ENCODE data around the gene CBX5. TPM values are rescaled to one million over a fixed set of nuclear protein-coding genes. Genes with fewer than 3 reads are reported as not detected.
A peak's percentile ranks its signal among the peaks of the same experiment; 100 is the strongest.

The CBX5 gene
- total and polyA plus RNA-seq, 2 of the 8 experiments (the other 6 are each of a cell fraction or from before 2014, with no cell fraction given) = 62.4 to 231 TPM

- H2BK120ac ChIP-seq (replicated peaks; ENCODE audit: low read depth, low read length) = no peak overlapping the region
- H3K4me1 ChIP-seq (replicated peaks in 1 of 4; ENCODE audit: control insufficient read depth in 3 of 4, insufficient read depth in 4 of 4, low read length in 3 of 4) = peaks cover 0 to 7% (median 5%) of the 10 kb centered on the region in 4 experiments; a peak in 5 of 7 replicates
- no peak overlapping the region for H2BK15ac ChIP-seq (ENCODE audit: low read length)
- FAIRE-seq (no peak), DNase-seq (ENCODE audit: low read depth in 1 of 2, low spot score in 2 of 2) (no peak)
- CTCF ChIA-PET (ENCODE audit: partially characterized antibody) = interaction anchor here (0.7 to 12.3 kb wide), 5 partner anchors 14 to 91 kb away, joined by 3 to 90 read pairs (median 5); no protein-coding TSS in a partner anchor
- H4K91ac ChIP-seq (replicated peaks; ENCODE audit: insufficient read length, low read length) = no peak overlapping the region
- no peak overlapping the region for H2BK12ac ChIP-seq (ENCODE audit: low read depth, low read length)
- 88% methylated on average over 5 of the region's 5 CpGs; no CpG with 5 or more reads in 1 of the 2 experiments for WGBS, 2 experiments (ENCODE audit: extremely low coverage in 1 of 2, insufficient coverage in 1 of 2, insufficient read length in 1 of 2, insufficient replicate concordance in 2 of 2, low coverage in 1 of 2, low lambda C conversion rate in 2 of 2, missing lambda C conversion rate in 1 of 2)
- H3K27ac ChIP-seq (ENCODE audit: low read depth, low read length) = no peak overlapping the region
- no peak overlapping the region for H3K23ac ChIP-seq (ENCODE audit: insufficient read length)
- peaks cover 9 to 14% of the 10 kb centered on the region in 2 experiments for H4K20me1 ChIP-seq (replicated peaks in 1 of 2; ENCODE audit: control insufficient read depth in 1 of 2, insufficient read depth in 2 of 2, low read length in 2 of 2)
- no peak overlapping the region for H2AFZ ChIP-seq (ENCODE audit: low read length)
- no peak overlapping the region for H3K18ac ChIP-seq (ENCODE audit: extremely low read depth, low read length)
- H3K9me3 ChIP-seq (ENCODE audit: insufficient read depth in 2 of 2, low read depth in 1 of 2, low read length in 1 of 2) = no peaks in the 10 kb centered on the region
- peak overlapping the region in 3 of 4 experiments; percentile 31 to 51 (median 45); a peak in 5 of 7 replicates for H3K9ac ChIP-seq (replicated peaks in 1 of 4; ENCODE audit: extremely low read depth in 1 of 4, low read depth in 3 of 4, low read length in 3 of 4)
- no peak overlapping the region for H4K5ac ChIP-seq (ENCODE audit: insufficient read length, low read depth, low read length)
- H2BK20ac ChIP-seq (ENCODE audit: low read length) = no peak overlapping the region
- H3K27me3 ChIP-seq (replicated peaks in 1 of 4; ENCODE audit: control insufficient read depth in 3 of 4, extremely low read depth in 1 of 4, insufficient read depth in 3 of 4, low read length in 3 of 4) = no peaks in the 10 kb centered on the region
- peaks cover 15 to 79% of the 10 kb centered on the region in 2 experiments for H3K79me2 ChIP-seq (ENCODE audit: control insufficient read depth in 1 of 2, insufficient read depth in 2 of 2, low read length in 2 of 2)
- no peak overlapping the region for H2AK5ac ChIP-seq (ENCODE audit: low read depth, low read length)
- H3K23me2 ChIP-seq (ENCODE audit: low read depth, low read length) = peaks cover 13% of the 10 kb centered on the region
- POLR2A ChIA-PET (ENCODE audit: partially characterized antibody) = interaction anchor here (1.0 to 44.8 kb wide), 9 partner anchors 7 to 82 kb away, joined by 3 to 1006 read pairs (median 53); no protein-coding TSS in a partner anchor
- H4K8ac ChIP-seq (ENCODE audit: extremely low read depth, insufficient read depth, low read length) = no peak overlapping the region; the same call in 1 of the 2 replicates
- H3K56ac ChIP-seq (replicated peaks; ENCODE audit: insufficient read length, low read depth, low read length) = no peak overlapping the region
- peak overlapping the region; percentile 26; the same call in 1 of the 2 replicates for H2BK5ac ChIP-seq (ENCODE audit: low read depth, low read length)
- peak overlapping the region; percentile 79 to 97 (median 88); a peak in 6 of 8 replicates for H3K4me3 ChIP-seq (ENCODE audit: extremely low read depth in 1 of 4, insufficient read depth in 2 of 4, low read depth in 3 of 4, low read length in 4 of 4)
- H3K79me1 ChIP-seq (ENCODE audit: low read depth, low read length) = peaks cover 4% of the 10 kb centered on the region
- peaks cover 14 to 42% (median 22%) of the 10 kb centered on the region in 4 experiments for H3K36me3 ChIP-seq (ENCODE audit: control insufficient read depth in 2 of 4, insufficient read depth in 4 of 4, low read length in 3 of 4)
- TF ChIP-seq BACH1 (IDR thresholded peaks at IDR 0.05; ENCODE audit: low read length) = no peak
- TF ChIP-seq POLR2A (IDR thresholded peaks at IDR 0.05; ENCODE audit: control extremely low read depth in 1 of 2, low read depth in 2 of 2, low read length in 2 of 2) = peak; percentile 33 to 54; a peak in 2 of 3 replicates
- TF ChIP-seq POLR2AphosphoS5 (IDR thresholded peaks at IDR 0.05; ENCODE audit: low read depth, low read length) = peak; percentile 55; the same call in 1 of the 2 replicates
- no peak for TF ChIP-seq TAF1 (IDR thresholded peaks at IDR 0.05; ENCODE audit: low read depth, low read length)
- TF ChIP-seq SP2 (IDR thresholded peaks at IDR 0.05; ENCODE audit: low read length) = no peak
- no peak for TF ChIP-seq SP1 (IDR thresholded peaks at IDR 0.05; ENCODE audit: low read depth, low read length)
- TF ChIP-seq CBX8 (IDR thresholded peaks at IDR 0.05; ENCODE audit: borderline replicate concordance, low read depth, low read length) = no peak
- no peak overlapping the region for H3K14ac ChIP-seq (ENCODE audit: insufficient read length)
- H3K4ac ChIP-seq (replicated peaks; ENCODE audit: insufficient read length, low read depth, low read length) = no peak overlapping the region
- peak overlapping the region; percentile 62 to 88 for H3K4me2 ChIP-seq (ENCODE audit: insufficient read depth in 1 of 2, low read depth in 2 of 2, low read length in 2 of 2)
These were observed 2.1 kb downstream of the CBX5 start for GRCh38 chr12:54277823-54278276.
